Transverse colon (tissue), 3 donors: ENCODE measurements around the gene CHST4.

Experiments used
- CTCF ChIP-seq, 5 experiments: fragments of 200-600 bp in 3 of 5; fragments of 450-650 bp in 2 of 5; sonication (generic) in 3 of 5; IDR thresholded peaks; 1 replicate in 2 of 5; 2 replicates in 3 of 5; pipeline ENCODE4 v1.5.1; 2016 to 2017; ENCODE audit warnings: antibody characterized with exemption in 5 of 5, inconsistent platforms in 3 of 5, mild to moderate bottlenecking in 2 of 5, moderate library complexity in 1 of 5
- EP300 ChIP-seq: sonication (generic); formaldehyde crosslinking; IDR thresholded peaks from one replicate; pipeline ENCODE4 v1.6.1; 2017; ENCODE audit warnings: antibody characterized with exemption, low read depth

- TF ChIP-seq CTCF (IDR thresholded peaks at IDR 0.05) (no peak), EP300 (no peak)
These were observed 45.3 kb upstream of the CHST4 start for GRCh38 chr16:71480956-71481355.
